ENCODE results near the gene DUT.

DNA sequence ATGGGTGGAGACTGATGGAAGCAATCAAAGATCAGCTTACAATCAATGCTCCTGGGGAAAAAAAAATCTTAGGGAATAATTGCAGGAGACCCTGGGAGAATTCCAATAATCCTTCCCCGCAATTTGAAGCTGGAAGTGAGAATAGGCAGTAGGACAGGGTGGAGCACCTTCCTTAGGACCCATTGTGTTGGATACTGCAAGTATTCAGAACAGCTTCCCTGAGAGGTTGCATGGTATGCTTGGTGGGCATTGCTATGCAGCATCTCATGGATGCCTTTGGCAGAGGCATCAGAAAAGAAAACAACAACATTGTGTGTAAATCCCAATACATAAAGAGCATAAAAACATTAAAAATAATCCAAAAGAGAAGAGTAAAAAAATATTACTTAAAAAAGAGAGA lies 24.6 kb upstream of the DUT start:
- TF ChIP-seq, protein P1, sequence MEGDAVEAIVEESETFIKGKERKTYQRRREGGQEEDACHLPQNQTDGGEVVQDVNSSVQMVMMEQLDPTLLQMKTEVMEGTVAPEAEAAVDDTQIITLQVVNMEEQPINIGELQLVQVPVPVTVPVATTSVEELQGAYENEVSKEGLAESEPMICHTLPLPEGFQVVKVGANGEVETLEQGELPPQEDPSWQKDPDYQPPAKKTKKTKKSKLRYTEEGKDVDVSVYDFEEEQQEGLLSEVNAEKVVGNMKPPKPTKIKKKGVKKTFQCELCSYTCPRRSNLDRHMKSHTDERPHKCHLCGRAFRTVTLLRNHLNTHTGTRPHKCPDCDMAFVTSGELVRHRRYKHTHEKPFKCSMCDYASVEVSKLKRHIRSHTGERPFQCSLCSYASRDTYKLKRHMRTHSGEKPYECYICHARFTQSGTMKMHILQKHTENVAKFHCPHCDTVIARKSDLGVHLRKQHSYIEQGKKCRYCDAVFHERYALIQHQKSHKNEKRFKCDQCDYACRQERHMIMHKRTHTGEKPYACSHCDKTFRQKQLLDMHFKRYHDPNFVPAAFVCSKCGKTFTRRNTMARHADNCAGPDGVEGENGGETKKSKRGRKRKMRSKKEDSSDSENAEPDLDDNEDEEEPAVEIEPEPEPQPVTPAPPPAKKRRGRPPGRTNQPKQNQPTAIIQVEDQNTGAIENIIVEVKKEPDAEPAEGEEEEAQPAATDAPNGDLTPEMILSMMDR (conservative IDR thresholded peaks at IDR 0.05) = no peak
- no peak for TF ChIP-seq EZH2 (IDR thresholded peaks at IDR 0.05; ENCODE audit: low read depth)
